NCI-H1436 (cell line): ENCODE data around the gene TSSK6.

Experiments
- DNase-seq: peaks from one replicate; lab custom pipeline; 2025; lab: John Stamatoyannopoulos, UW

TSSK6 gene

GRCh38 chr19:19544954-19545591, 29.7 kb upstream of the TSSK6 start:
- DNase-seq = no peak

GRCh38 chr19:19544257-19544953, 29.1 kb upstream of the TSSK6 start:
- DNase-seq = no peak

- DNase-seq = no peak
Measured at GRCh38 chr19:19543640-19544039, 28.3 kb upstream of the TSSK6 start.

GRCh38 chr19:19543101-19543500, 27.8 kb upstream of the TSSK6 start:
- no peak for DNase-seq

- no peak for DNase-seq
Measured at GRCh38 chr19:19542507-19542906, 27.2 kb upstream of the TSSK6 start.

- DNase-seq = no peak
Measured at GRCh38 chr19:19541616-19542015, 26.3 kb upstream of the TSSK6 start.

- peak; percentile 76 for DNase-seq
Measured at GRCh38 chr19:19540715-19541515, 25.6 kb upstream of the TSSK6 start.

- no peak for DNase-seq
Measured at GRCh38 chr19:19540064-19540714, 24.8 kb upstream of the TSSK6 start.

- no peak for DNase-seq
Measured at GRCh38 chr19:19539698-19540063, 24.3 kb upstream of the TSSK6 start.

- DNase-seq = no peak
Measured at GRCh38 chr19:19538785-19539166, 23.4 kb upstream of the TSSK6 start.

GRCh38 chr19:19538061-19538784, 22.9 kb upstream of the TSSK6 start, which contains the start of gene CILP2:
TSS of gene CILP2 (plus strand) at chr19:19538265. CDS start at chr19:19538350, 85 bp downstream.
- DNase-seq = peak; percentile 65

- DNase-seq = no peak
Measured at GRCh38 chr19:19537075-19538048, 22.0 kb upstream of the TSSK6 start.

- DNase-seq = no peak
Measured at GRCh38 chr19:19535311-19536191, 20.2 kb upstream of the TSSK6 start.

- no peak for DNase-seq
Measured at GRCh38 chr19:19534556-19535265, 19.4 kb upstream of the TSSK6 start.

GRCh38 chr19:19533841-19534240, 18.5 kb upstream of the TSSK6 start:
- DNase-seq = no peak

GRCh38 chr19:19532806-19533701, 17.7 kb upstream of the TSSK6 start:
- no peak for DNase-seq

- DNase-seq = peak; percentile 70
Measured at GRCh38 chr19:19531951-19532805, 16.8 kb upstream of the TSSK6 start.
